Pons (tissue), 1 donor: Measurements from ENCODE around the gene TRIM58.

ENCODE experiments used
- DNase-seq: peaks from one replicate; pipeline ENCODE4 v3.0.0-alpha.2; 2016; ENCODE audit warnings: low spot score

TRIM58 gene

GRCh38 chr1:247895163-247895637 lies 38.2 kb downstream of the TRIM58 start, which contains the start of gene OR2W3:
Gene OR2W3, plus strand, starts transcription at chr1:247895587. Its CDS starts 0 bp downstream, at chr1:247895587.
- no peak for DNase-seq

DNA sequence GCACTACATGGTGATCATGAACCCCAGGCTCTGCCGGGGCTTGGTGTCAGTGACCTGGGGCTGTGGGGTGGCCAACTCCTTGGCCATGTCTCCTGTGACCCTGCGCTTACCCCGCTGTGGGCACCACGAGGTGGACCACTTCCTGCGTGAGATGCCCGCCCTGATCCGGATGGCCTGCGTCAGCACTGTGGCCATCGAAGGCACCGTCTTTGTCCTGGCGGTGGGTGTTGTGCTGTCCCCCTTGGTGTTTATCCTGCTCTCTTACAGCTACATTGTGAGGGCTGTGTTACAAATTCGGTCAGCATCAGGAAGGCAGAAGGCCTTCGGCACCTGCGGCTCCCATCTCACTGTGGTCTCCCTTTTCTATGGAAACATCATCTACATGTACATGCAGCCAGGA lies 39.0 kb downstream of the TRIM58 start:
- DNase-seq: no peak

DNA sequence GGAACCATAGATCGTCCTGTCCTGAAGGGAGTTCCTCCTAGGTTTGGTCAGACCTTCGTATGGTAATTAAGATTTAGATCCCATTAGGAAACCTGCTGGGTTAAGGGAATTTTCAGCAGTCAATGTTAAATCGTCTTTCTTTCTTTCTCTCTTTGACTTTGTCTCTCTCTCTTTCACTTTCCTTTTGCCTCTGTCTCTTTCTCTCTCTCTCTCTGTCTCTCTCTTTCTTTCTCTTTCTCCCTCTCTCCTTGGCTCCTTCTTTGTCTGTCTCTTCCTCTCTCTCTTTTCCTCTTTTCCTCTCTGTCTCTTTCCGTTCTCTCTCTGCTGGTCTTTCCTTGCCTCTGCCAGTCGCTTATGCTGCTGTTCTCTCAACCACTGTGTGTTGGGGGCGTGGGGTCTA lies 47.1 kb downstream of the TRIM58 start:
- no peak for DNase-seq

DNA sequence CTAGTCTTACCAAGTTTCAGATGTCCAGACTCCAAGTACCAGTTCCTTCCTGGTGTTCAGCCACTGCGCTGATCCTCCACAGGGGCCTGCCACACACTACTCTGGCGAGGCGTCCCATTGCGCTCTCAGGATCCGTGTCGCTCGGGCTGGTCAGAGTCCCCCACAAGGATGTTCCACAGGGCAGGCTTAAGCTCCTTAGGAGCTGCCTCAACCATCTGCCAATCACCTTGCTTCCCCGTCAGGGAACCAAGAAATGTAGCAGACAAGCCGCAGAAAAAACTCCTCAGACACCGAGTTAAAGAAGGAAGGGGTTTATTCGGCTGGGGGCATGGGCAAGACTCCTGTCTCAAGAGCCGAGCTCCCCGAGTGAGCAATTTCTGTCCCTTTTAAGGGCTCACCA lies 48.2 kb downstream of the TRIM58 start:
- DNase-seq: no peak

DNA sequence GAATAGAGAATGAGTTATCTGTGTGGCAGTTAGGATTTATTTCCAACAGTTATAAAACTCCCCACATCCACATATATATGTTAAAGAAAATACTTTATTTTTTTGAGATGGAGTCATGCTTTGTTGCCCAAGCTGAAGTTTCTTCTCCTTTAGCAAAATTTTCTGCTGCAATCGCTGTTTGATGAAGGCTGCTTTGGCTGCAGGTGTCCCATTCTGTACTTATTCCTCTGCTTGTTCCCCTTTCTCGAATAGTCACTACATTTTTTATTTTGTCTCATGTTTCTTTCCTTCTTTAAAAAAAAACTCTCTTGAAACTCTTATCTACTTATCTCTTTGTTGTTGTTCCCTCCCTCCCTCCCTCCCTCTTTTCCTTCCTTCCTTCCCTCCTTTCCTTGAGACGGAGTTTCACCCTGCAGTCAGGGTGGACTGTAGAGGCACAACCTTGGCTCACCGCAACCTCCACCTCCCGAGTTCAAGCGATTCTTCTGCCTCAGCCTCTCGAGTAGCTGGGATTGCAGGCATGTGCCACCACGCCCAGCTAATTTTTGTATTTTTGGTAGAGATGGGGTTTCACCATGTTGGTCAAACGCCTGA lies 49.0 kb downstream of the TRIM58 start:
- no peak for DNase-seq

DNA sequence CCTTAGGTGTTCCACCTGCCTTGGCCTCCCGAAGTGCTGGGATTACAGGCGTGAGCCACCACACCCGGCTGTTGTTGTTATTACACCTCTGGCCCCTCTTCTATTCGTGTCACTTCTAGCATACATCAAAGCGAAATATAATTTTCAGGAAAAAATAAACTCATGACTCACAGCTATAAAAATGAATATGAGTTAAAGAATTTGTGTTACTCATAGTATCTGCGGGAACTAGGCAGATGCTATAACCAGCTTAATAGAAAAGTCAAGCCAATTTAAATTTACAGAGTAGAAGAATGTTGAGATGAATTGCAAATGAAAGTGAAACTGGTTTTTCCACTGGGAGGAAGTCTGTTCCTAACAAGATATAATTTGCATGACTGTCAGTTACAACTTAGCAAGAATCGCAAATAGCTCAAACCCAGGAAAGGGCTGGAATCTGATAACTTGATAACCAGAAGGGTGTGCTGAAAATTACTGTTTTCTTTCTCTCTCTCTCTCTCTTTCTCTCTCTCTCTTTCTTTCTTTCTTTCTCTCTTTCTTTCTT lies 49.6 kb downstream of the TRIM58 start:
- DNase-seq: no peak

DNA sequence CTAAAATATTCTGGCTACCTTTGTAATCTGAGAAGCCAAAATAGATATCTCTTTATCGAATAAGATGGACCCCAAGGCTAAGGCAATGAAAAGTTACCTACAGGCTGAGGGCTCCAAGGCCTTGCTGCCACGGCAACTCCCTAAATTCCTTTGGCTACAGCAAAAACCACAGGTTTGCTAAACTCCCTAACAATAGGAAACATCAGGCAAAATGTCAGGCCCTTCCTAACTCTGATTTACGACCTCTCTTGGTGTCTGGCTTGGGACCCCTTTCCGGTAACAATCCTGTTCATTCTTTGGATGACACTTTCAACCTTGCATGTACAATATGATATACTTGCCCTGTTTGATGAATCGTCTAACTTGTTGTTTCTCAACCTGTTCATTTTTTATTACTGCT lies 51.8 kb downstream of the TRIM58 start:
- no peak for DNase-seq

- DNase-seq: no peak
Observed at GRCh38 chr1:247913786-247914185, 56.8 kb downstream of the TRIM58 start.

DNA sequence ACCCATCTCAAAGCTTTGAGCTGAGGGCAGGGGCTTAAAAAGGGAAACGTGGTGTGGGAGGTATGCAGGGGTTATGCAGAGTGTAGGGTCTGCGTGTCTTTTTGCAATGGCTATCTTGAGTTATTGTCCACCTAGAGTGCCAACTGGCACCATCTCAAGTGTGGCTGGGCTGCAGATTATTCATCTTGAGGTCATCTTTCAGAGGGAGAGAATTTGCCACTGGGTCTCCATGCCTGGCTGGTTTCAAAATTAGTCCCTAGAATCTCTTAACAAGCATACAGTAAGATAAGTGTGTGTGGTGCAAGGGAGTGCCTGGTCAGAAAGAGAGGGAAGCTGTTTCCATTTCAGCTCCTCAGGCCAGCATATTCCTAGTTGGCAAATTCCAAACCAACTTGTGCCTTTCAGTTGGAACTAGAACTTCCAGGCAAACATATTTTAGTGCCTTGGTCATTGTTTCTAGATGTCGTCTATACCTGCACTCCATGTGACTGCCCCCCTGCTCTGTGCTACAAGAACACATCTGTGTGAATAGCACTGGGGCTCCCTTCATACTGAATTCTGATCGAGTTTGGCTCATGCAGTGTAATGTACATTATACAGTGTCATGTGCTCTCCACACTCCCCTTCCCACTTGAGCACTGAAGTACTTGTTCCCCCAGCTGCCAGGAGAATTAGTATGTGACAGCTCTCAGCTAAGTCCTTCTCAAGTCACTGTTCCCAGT lies 58.1 kb downstream of the TRIM58 start:
- no peak for DNase-seq

DNA sequence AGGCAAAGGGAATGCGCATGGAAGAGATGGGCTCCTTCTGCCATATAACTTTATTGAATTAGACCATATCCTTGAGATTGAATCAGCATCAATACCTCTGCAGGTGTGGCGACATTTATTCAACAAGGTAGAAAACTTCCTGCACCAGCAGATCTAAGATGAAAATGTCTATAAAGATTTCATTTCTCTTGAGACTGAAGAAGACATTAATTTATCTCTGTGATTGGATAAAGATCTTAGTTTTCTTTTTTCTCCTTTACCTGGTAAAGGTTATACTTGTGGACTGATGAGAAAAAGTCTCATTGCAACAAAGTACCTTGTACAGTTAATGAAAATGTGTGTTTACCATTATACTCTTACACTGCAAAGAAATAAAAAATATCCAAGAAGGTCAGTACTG lies 63.0 kb downstream of the TRIM58 start, which contains the start of gene OR2T8:
TSS of gene OR2T8 (plus strand) at position 301 of the 400 bp plus-strand sequence. CDS start 766 bp downstream, outside the sequence.
- no peak for DNase-seq

DNA sequence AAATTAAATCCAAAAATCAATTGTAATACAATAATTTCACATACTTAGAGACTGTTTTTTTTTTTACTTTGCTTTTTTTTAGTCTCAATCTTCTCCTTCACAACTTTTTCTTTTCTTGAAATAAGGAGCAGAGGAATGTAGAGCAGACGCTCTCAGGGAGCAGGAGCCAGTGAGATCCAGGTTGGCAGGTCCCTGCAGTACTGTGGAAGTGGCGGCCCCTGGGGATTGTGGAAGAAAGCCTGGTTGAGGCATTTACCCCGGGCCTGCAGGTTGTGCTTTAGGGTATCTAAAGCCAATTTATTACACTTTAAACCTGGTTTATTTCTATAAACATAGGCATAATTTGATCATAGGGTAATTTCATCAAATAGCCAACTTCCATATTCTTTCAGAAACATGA lies 67.0 kb downstream of the TRIM58 start:
- DNase-seq: no peak

DNA sequence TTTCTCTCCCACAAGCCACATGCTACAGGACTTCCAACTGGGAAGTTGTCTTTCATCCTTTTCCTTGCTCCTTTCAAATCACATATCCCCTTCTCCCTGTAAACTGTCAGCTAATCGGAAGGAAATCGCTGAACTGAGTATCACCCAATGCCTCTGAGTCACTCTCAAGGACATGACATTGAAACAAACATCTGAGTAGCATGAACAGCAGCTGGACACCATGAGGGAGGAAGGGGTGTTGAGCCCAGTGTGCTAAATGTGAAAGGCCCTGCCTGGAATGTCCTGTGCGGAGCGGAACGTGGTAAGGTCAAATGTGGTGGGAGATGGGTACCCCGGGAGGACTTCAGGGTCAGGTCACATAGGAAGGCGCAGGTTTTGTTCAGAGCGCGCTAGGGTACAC lies 67.9 kb downstream of the TRIM58 start, which contains the start of gene OR2AJ1:
TSS of gene OR2AJ1 (plus strand) at position 22 of the 400 bp plus-strand sequence. CDS start 8,880 bp downstream, outside the sequence.
- DNase-seq: no peak
